ENCODE measurements around the gene HES3. TPM values are rescaled to one million over a fixed set of nuclear protein-coding genes. Genes with fewer than 3 reads are reported as not detected.

Gene HES3
- total and polyA plus RNA-seq, 2 of the 4 experiments (the other 2 are of a cell fraction): not detected

- in situ Hi-C loops (cut with MboI; ENCODE audit: low sequenced_read_pairs) (no loop called here), intact Hi-C loops (cut with micrococcal nuclease) (no loop called here), dilution Hi-C loops (cut with HindIII; ENCODE audit: low sequenced_read_pairs, unreplicated experiment) (no loop called here)
- H4K5ac ChIP-seq (ENCODE audit: low read depth, low read length): no peak overlapping the region
- H3K4me3 ChIP-seq (ENCODE audit: insufficient read depth, low read depth, low read length): no peak overlapping the region
- no peaks in the 10 kb centered on the region for H3K9me1 ChIP-seq (ENCODE audit: insufficient read depth, low read length)
- H3K27me3 ChIP-seq (ENCODE audit: control insufficient read depth, insufficient read depth, low read length): no peaks in the 10 kb centered on the region
- no peak overlapping the region for H2BK15ac ChIP-seq (ENCODE audit: low read depth, low read length)
- ATAC-seq (ENCODE audit: low read depth) (no peak), DNase-seq (no peak)
- no peak overlapping the region for H2AK5ac ChIP-seq (ENCODE audit: low read depth, low read length)
- H2AFZ ChIP-seq (replicated peaks; ENCODE audit: low read length, poor library complexity): no peak overlapping the region
- no peak overlapping the region for H2BK120ac ChIP-seq (ENCODE audit: low read depth, low read length)
- no peak overlapping the region for H2AK9ac ChIP-seq (replicated peaks; ENCODE audit: low read depth, low read length, poor library complexity)
- no CpG with 5 or more reads among the region's 11 CpGs for WGBS, 2 experiments (ENCODE audit: extremely low coverage in 2 of 2, insufficient read length in 1 of 2)
- H3K79me1 ChIP-seq (ENCODE audit: low read depth in 1 of 2, low read length in 2 of 2): no peaks in the 10 kb centered on the region; a peak in 1 of 4 replicates
- no peak overlapping the region for H3K18ac ChIP-seq (ENCODE audit: low read depth, low read length)
- POLR2A ChIA-PET (ENCODE audit: unreplicated experiment): no interaction called here
- H4K20me1 ChIP-seq (ENCODE audit: insufficient read depth, low read length): no peaks in the 10 kb centered on the region
- no peak overlapping the region for H4K91ac ChIP-seq (ENCODE audit: insufficient read depth, low read depth, low read length)
- no peak overlapping the region for H2BK5ac ChIP-seq (ENCODE audit: low read depth, low read length, poor library complexity, severe bottlenecking)
- H3K4me1 ChIP-seq (ENCODE audit: control insufficient read depth, insufficient read depth, low read length): peaks cover 4% of the 10 kb centered on the region; the same call in 1 of the 2 replicates
- no peak overlapping the region for H2BK20ac ChIP-seq (ENCODE audit: low read depth, low read length)
- H3K36me3 ChIP-seq (ENCODE audit: control insufficient read depth, insufficient read depth, low read length): peaks cover 3% of the 10 kb centered on the region; the same call in 1 of the 2 replicates
- no TSS peak for BruUV-seq (replicated peaks)
- no peak overlapping the region for H3K27ac ChIP-seq (ENCODE audit: insufficient read depth, low read length)
- CTCF ChIA-PET: no interaction called here
- TF ChIP-seq SMC3 (IDR thresholded peaks at IDR 0.05; ENCODE audit: low read depth, low read length) (no peak), RCOR1 (IDR thresholded peaks at IDR 0.05; ENCODE audit: insufficient replicate concordance, low read length) (no peak), ELK1 (IDR thresholded peaks at IDR 0.05; ENCODE audit: borderline replicate concordance, low read depth, low read length) (no peak), POLR2A (IDR thresholded peaks at IDR 0.05; ENCODE audit: low read depth, low read length) (no peak), CTCF (conservative IDR thresholded peaks at IDR 0.05; ENCODE audit: low read depth, low read length) (no peak), FOS (IDR thresholded peaks at IDR 0.05; ENCODE audit: low read depth, low read length) (no peak)
- no peaks in the 10 kb centered on the region for H3K9me3 ChIP-seq (ENCODE audit: control insufficient read depth, insufficient read depth, low read length)
- H3K14ac ChIP-seq (replicated peaks; ENCODE audit: low read depth, low read length): no peak overlapping the region
- H3K56ac ChIP-seq (ENCODE audit: extremely low read depth, insufficient read depth, low read length): no peak overlapping the region; the same call in 1 of the 2 replicates
- H3K9ac ChIP-seq (ENCODE audit: low read depth, low read length): no peak overlapping the region
- H4K8ac ChIP-seq (ENCODE audit: low read depth in 2 of 2, low read length in 2 of 2): no peak overlapping the region
- no peak overlapping the region for H3K4ac ChIP-seq (ENCODE audit: low read depth, low read length)
- no peak overlapping the region for H3K23ac ChIP-seq (ENCODE audit: low read depth, low read length)
- no peak overlapping the region for H3K4me2 ChIP-seq (ENCODE audit: low read depth, low read length)
Observed at GRCh38 chr1:6285336-6285735, 41.4 kb downstream of the HES3 start.

All from IMR-90 (cell line).